HG02763 (cell line): Measurements from ENCODE around the gene LRP10.
"Not testable (repeated sequence)": the region's sequence is repeated elsewhere in the genome, so short reads cannot be mapped to it uniquely, and the experiment has no call there.

ENCODE experiments used
- ATAC-seq: cut with Tn5 transposase; IDR thresholded peaks from one replicate; pipeline ENCODE4 v1.9.1; 2021; ENCODE audit warnings: mild to moderate bottlenecking, moderate library complexity; ENCODE audit not compliant: unreplicated experiment

The LRP10 gene

DNA sequence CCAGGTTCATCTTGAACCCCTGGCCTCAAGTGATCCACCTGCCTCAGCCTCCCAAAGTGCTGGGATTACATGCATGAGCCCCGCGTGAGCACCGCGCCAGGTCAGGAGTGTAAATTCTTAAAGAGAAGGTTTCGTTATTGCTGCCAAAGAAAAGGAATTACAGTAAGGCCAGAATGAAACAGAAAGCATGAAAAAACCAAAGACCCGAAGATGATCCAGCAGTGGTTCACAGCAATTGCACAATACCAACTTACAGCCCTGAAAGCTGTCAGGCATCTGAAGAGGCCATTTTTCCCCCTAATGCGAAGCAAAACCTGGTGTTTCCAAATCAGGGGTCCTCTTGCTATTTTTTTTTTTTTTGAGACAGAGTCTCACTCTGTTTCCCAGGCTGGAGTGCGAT is 37.1 kb downstream of the LRP10 start:
- ATAC-seq: no peak

DNA sequence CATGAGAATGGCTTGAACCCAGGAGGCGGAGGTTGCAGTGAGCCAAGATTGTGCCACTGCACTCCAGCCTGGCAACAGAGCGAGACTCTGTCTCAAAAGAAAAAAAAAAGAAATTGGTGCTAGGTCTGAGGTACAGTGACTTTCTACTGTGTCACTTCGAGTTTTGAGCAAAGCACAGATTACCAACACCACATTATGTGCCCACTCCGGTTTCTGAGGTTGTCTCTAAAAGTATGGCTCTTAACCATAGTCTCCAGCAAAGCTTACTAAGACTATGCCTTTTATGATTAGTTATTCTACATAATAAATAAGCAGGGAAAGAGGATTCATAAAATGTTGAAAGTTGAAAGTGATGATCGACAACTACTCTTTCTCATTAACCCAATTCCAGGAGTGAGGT is 39.4 kb downstream of the LRP10 start:
- no peak for ATAC-seq

- ATAC-seq: not testable (repeated sequence)
Measured at GRCh38 chr14:22914836-22915235, 43.3 kb downstream of the LRP10 start.

DNA sequence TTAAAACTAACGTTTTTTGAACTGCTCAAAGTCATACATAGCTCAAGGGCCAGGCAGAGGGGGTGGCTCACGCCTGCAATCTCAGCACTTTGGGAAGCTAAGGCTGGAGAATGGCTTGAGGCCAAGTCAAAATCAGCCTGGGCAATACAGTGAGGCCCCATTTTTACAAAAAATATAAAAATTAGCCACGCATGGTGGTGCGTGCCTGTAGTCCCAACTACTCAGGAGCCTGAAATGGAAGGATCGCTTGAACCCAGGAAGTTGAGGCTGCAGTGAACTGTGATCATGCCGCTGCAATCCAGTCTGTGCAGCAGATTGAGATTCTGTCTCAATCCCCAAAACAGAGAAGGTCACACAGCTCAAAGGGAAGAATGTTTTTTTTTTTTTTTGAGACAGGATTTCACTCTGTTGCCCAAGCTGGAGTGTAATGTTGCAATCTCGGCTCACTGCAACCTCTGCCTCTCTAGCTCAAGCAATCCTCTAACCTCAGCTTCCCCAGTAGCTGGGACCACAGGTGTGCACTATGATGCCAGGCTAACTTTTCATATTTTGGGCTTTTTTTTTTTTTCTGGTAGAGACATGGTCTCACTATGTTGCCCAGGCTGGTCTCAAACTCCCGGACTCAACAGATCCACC is 44.5 kb downstream of the LRP10 start:
- ATAC-seq: no peak

GRCh38 chr14:22918804-22919600 is 47.5 kb downstream of the LRP10 start, which contains the start of gene RBM23:
Gene RBM23, minus strand, starts transcription at chr14:22919149.
- ATAC-seq: peak; percentile 82

DNA sequence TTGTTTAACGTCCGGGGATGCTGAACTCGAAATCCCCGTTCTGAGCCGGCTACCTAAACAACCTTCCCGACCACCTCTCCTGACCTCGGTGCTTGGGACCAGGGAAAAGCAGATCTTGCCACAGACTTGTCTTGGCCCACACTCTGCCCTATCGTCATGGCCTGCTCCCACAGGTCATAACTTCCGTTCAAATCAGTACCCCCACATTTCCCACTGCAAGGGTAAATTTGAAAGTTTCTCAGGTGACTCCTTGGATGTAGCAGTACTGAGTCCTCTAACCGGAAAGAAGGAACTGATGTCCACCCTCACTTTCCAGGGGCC is 48.0 kb downstream of the LRP10 start:
- ATAC-seq: peak; percentile 7

GRCh38 chr14:22920697-22921096 is 49.2 kb downstream of the LRP10 start:
- ATAC-seq: no peak

DNA sequence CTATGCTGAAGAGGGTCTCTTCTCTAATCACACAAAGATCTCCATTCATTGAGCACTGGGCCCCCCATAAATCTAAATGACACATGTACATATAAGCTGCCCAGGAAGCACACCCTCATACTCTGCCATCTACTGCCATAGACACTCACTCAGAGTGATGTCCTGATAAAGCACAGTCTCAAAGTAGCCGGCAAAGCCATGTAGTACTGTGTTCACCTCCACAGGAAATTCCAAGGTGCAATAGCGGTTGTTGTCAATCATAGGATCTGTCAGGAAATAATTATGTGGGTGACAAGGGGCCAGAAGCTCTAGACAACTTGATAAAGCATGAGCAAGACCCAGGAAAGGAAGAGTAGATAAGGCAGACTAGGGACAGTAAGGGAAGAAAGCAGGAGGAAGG is 50.8 kb downstream of the LRP10 start:
- no peak for ATAC-seq

DNA sequence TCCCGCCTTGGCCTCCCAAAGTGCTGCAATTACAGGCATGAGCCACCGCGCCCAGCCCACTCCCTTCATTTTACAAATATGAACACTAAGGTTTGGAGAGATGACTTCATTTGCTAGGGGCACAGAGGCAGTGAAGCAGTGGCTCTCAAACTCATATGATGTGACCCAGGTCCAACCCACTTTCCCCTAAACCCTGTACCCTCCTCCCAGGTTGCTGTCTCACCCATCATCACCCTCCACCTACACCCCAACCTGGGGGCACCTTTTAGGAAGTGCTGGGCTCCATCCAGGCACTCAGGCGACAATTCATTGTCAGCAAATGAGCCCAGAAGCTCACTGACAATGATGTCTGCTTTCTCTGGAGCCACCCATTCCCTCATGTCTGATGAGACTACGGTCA is 52.2 kb downstream of the LRP10 start:
- ATAC-seq: no peak

GRCh38 chr14:22925513-22925912 is 54.0 kb downstream of the LRP10 start:
- ATAC-seq: no peak

- ATAC-seq: no peak
Measured at GRCh38 chr14:22926316-22926715, 54.8 kb downstream of the LRP10 start.

DNA sequence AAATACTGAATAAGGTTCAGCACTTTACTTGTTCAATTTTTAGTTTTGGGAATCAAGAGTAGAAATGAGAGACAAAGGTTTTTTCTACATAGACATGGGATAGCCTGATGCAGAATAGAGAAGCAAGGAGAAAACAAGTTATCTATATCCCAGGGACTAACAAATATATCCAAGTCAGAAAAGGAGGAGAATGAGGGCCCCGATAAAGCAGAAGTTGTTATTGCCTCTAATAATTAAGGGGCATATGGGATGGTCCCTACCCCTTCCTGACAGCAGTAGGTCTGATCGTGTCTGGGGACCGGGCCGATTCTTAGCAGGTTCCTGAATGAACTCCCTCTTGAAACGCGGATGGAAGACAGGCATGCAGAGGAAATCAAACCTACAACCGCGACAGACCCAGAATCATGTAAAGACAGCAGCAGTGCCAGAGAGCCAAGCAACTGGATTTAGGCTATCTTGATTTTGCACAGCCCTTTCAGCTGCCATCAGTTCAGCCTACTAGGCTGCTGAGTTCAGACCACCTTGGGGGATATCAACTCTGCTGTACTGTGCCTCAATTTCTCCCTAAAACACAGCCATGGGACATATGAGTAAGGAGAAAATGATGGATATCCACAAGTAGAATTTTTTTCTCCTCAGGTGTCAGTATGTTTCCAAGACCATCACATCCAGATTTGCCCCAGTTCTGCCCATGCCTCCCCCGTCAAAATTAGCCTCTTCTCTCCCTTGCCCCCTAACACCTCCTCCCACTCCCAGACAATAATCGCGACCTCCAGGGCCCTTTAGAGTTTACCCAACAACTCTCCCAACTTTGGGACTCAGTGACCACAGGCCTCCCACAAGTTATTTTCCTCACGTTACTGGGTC is 56.9 kb downstream of the LRP10 start:
- no peak for ATAC-seq

DNA sequence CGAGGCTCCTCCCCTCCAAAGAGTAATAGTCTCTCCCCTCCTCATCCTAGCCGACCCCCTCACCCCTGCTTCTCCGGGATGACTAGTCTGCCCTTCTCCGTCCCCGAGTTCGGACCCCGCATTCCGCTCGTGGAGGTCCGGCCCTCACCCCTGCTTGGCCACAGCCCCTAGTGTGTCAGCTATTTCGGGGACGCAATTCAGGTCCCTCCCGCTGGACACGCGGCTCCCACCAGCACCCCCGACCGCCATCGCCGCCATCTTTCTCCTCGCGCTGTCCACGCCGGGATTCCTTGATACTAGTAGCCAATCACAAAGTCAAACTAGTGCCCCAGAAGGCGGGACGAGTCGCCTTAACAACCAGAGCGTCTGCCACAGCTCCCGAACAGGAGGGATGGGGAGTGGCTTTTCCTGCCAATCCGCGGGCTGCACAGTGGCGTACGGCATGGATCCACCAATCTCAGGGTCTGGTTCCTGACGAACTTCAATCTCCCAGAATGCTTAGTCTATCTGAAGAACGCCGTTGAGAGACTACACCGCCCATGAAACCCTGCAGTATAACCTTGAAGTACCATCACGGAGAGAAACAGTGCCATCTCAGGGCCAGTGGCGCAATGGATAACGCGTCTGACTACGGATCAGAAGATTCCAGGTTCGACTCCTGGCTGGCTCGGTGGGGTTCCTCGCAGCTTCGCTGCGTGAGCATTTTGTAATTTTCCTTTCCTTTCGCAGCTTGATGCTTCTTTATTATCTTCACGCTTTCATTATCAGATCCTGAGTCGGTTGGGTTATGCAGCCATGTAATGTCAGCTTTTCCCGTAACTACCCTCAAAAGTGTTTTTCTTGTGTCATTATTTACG is 57.8 kb downstream of the LRP10 start, which contains the start of gene PRMT5:
TSS of gene PRMT5 (minus strand) at position 273 of the 857 bp plus-strand sequence. CDS start at position 258, 15 bp downstream.
- peak; percentile 91 for ATAC-seq

DNA sequence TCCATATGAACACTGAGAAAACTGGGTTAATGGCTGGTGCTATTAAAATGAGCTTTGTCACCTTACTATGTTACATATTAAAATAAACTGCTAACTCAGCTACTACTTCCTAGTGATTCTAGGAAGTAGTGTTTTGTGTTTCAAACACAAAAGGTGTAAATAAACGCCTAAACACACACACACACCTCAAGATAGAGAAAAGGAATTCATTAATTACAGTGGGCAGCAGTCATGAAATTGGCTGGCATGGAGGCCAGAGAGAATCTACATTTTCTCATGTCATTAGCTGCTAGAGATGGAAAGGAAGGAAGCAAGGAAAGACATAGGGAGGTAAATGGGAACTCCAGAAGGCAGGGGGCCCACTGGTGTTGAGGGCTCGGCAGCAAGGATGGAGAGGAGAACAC is 58.4 kb downstream of the LRP10 start:
- ATAC-seq: no peak
